IMR-90 (cell line): Measurements from ENCODE around the gene ZNF384. TPM values are rescaled to one million over a fixed set of nuclear protein-coding genes. Genes with fewer than 3 reads are reported as not detected.

Source experiments
- ATAC-seq: fragments of 200-7000 bp; cut with Tn5 transposase; 2 replicates; pipeline ENCODE4 v1.9.1; 2020; ENCODE audit warnings: low read depth, mild to moderate bottlenecking, moderate library complexity
- BruUV-seq: library from RNA; stranded (reverse); fragments of 400-500 nt; replicated peaks from 2 replicates; lab custom pipeline; 2021; lab: Mats Ljungman, UMichigan
- CTCF ChIA-PET: fragments of 300-600 bp; formaldehyde crosslinking; extraction: SDS; loops from one replicate; lab custom pipeline; 2021; ENCODE audit warnings: antibody characterized with exemption; lab: Yijun Ruan, JAX
- POLR2A ChIA-PET: fragments of 300-600 bp; sonication (Branson Sonifier 250); formaldehyde crosslinking; loops from one replicate; lab custom pipeline; 2022; ENCODE audit warnings: antibody characterized with exemption; ENCODE audit not compliant: unreplicated experiment; lab: Charles Lee
- DNase-seq: peaks from one replicate; pipeline ENCODE4 v3.0.0; 2013
- H2AFZ ChIP-seq: replicated peaks from 2 replicates; pipeline ENCODE3; 2013; ENCODE audit warnings: low read length, mild to moderate bottlenecking; ENCODE audit not compliant: poor library complexity
- H2AK5ac ChIP-seq: 2 replicates; pipeline ENCODE4 v1.6.1; 2013; ENCODE audit warnings: low read depth, low read length, inconsistent platforms
- H2AK9ac ChIP-seq: replicated peaks from 2 replicates; pipeline ENCODE3; 2013; ENCODE audit warnings: mild to moderate bottlenecking, low read depth, low read length, moderate library complexity; ENCODE audit not compliant: poor library complexity
- H2BK120ac ChIP-seq: 2 replicates; pipeline ENCODE4 v1.6.1; 2013; ENCODE audit warnings: low read depth, low read length, inconsistent platforms
- H2BK15ac ChIP-seq: 3 replicates; pipeline ENCODE4 v1.6.1; 2013; ENCODE audit warnings: low read depth, low read length, inconsistent platforms
- H2BK20ac ChIP-seq: 2 replicates; pipeline ENCODE4 v1.6.1; 2013; ENCODE audit warnings: low read depth, mild to moderate bottlenecking, inconsistent platforms, low read length, moderate library complexity
- H2BK5ac ChIP-seq: 2 replicates; pipeline ENCODE4 v1.6.1; 2013; ENCODE audit warnings: mild to moderate bottlenecking, low read depth, low read length, inconsistent platforms; ENCODE audit not compliant: poor library complexity, severe bottlenecking
- H3K14ac ChIP-seq: replicated peaks from 2 replicates; pipeline ENCODE4 v1.6.1; 2013; ENCODE audit warnings: low read depth, low read length, inconsistent platforms
- H3K18ac ChIP-seq: 2 replicates; pipeline ENCODE4 v1.6.1; 2013; ENCODE audit warnings: low read depth, low read length, control low read depth
- H3K23ac ChIP-seq: 2 replicates; pipeline ENCODE4 v1.6.1; 2013; ENCODE audit warnings: low read depth, low read length, inconsistent platforms
- H3K27ac ChIP-seq: 2 replicates; pipeline ENCODE4 v1.5.1; 2013; ENCODE audit warnings: mild to moderate bottlenecking, control low read depth, low read length; ENCODE audit not compliant: insufficient read depth
- H3K27me3 ChIP-seq: 2 replicates; pipeline ENCODE4 v1.6.1; 2013; ENCODE audit warnings: low read length; ENCODE audit not compliant: control insufficient read depth, insufficient read depth
- H3K36me3 ChIP-seq: 2 replicates; pipeline ENCODE4 v1.6.1; 2013; ENCODE audit warnings: low read length, mixed read lengths; ENCODE audit not compliant: control insufficient read depth, insufficient read depth
- H3K4ac ChIP-seq: 2 replicates; pipeline ENCODE4 v1.6.1; 2013; ENCODE audit warnings: low read depth, low read length, inconsistent platforms
- H3K4me1 ChIP-seq: 2 replicates; pipeline ENCODE4 v1.6.1; 2013; ENCODE audit warnings: low read length, mixed read lengths; ENCODE audit not compliant: control insufficient read depth, insufficient read depth
- H3K4me2 ChIP-seq: 2 replicates; pipeline ENCODE4 v1.6.1; 2013; ENCODE audit warnings: low read depth, mild to moderate bottlenecking, control low read depth, low read length, moderate library complexity
- H3K4me3 ChIP-seq: 2 replicates; pipeline ENCODE4 v1.5.1; 2013; ENCODE audit warnings: low read depth, mild to moderate bottlenecking, control low read depth, low read length, moderate library complexity; ENCODE audit not compliant: insufficient read depth
- H3K56ac ChIP-seq: 2 replicates; pipeline ENCODE4 v1.6.1; 2013; ENCODE audit warnings: low read length, inconsistent platforms; ENCODE audit not compliant: insufficient read depth; ENCODE audit errors: extremely low read depth
- H3K79me1 ChIP-seq, 2 experiments: 2 replicates each; pipeline ENCODE4 v1.6.1; 2013; ENCODE audit warnings: low read length in 2 of 2, inconsistent platforms in 1 of 2, low read depth in 1 of 2
- H3K9ac ChIP-seq: 2 replicates; pipeline ENCODE4 v1.6.1; 2013; ENCODE audit warnings: low read depth, low read length, control low read depth
- H3K9me1 ChIP-seq: 2 replicates; pipeline ENCODE4 v1.6.1; 2013; ENCODE audit warnings: low read length, inconsistent platforms; ENCODE audit not compliant: insufficient read depth
- H3K9me3 ChIP-seq: 2 replicates; pipeline ENCODE4 v1.6.1; 2013; ENCODE audit warnings: low read length; ENCODE audit not compliant: control insufficient read depth, insufficient read depth
- H4K20me1 ChIP-seq: 2 replicates; pipeline ENCODE4 v1.6.1; 2013; ENCODE audit warnings: low read length, inconsistent platforms; ENCODE audit not compliant: insufficient read depth
- H4K5ac ChIP-seq: 2 replicates; pipeline ENCODE4 v1.6.1; 2013; ENCODE audit warnings: mild to moderate bottlenecking, low read depth, low read length, control low read depth
- H4K8ac ChIP-seq, 2 experiments: 2 replicates each; pipeline ENCODE4 v1.6.1; 2013; ENCODE audit warnings: low read depth in 2 of 2, low read length in 2 of 2, control low read depth in 1 of 2, inconsistent platforms in 1 of 2
- H4K91ac ChIP-seq: 2 replicates; pipeline ENCODE4 v1.6.1; 2013; ENCODE audit warnings: low read depth, low read length, inconsistent platforms; ENCODE audit not compliant: insufficient read depth
- CHD1 ChIP-seq: IDR thresholded peaks from 2 replicates; pipeline ENCODE4 v1.6.1; 2012; ENCODE audit warnings: low read depth, low read length, improper control_type of control experiment
- POLR2A ChIP-seq: IDR thresholded peaks from 2 replicates; pipeline ENCODE4 v1.6.1; 2012; ENCODE audit warnings: mild to moderate bottlenecking, low read depth, low read length
- RAD21 ChIP-seq: IDR thresholded peaks from 2 replicates; pipeline ENCODE4 v1.6.1; 2012; ENCODE audit warnings: low read length, improper control_type of control experiment
- RCOR1 ChIP-seq: IDR thresholded peaks from 2 replicates; pipeline ENCODE4 v1.6.1; 2012; ENCODE audit warnings: mild to moderate bottlenecking, low read length, improper control_type of control experiment; ENCODE audit not compliant: insufficient replicate concordance
- WGBS, 2 experiments: methylation state at CpG; one replicate each; pipeline versions ENCODE4 v1.1.5 to v1.1.7; 2013; ENCODE audit warnings: missing lambda C conversion rate in 2 of 2; ENCODE audit not compliant: insufficient read length in 1 of 2; ENCODE audit errors: extremely low coverage in 2 of 2; 5-methylcytosine and 5-hydroxymethylcytosine counted together
- dilution Hi-C: fragments of 300-500 bp; cut with HindIII; formaldehyde crosslinking; loops from one replicate; pipeline ENCODE4 v1.14.3; 2018; ENCODE audit warnings: low sequenced_read_pairs; ENCODE audit not compliant: unreplicated experiment
- in situ Hi-C: fragments of 300-500 bp; cut with MboI; formaldehyde crosslinking; loops from 3 replicates; pipeline ENCODE4 v1.14.3; 2019; ENCODE audit warnings: low sequenced_read_pairs, inconsistent platforms, mixed read lengths
- intact Hi-C: fragments of 100-400 bp; cut with micrococcal nuclease; formaldehyde crosslinking; loops from 2 replicates; pipeline ENCODE4 v1.10.0; 2022
- polyA plus RNA-seq, 3 experiments: library from polyadenylated mRNA; depleted of rRNA; stranded (reverse); fragments of >200 nt; gene quantifications; 2 replicates each; pipeline ENCODE4 v1.2.3, GENCODE V29; 2012; ENCODE audit warnings: low replicate concordance in 1 of 3
- total RNA-seq: library from RNA; depleted of rRNA; stranded (reverse); fragments of >200 nt; gene quantifications from 2 replicates; pipeline ENCODE4 v1.2.3, GENCODE V29; 2012

ZNF384 gene
- total and polyA plus RNA-seq, 2 of the 4 experiments (the other 2 are of a cell fraction) = 16.3 to 55.6 TPM

DNA sequence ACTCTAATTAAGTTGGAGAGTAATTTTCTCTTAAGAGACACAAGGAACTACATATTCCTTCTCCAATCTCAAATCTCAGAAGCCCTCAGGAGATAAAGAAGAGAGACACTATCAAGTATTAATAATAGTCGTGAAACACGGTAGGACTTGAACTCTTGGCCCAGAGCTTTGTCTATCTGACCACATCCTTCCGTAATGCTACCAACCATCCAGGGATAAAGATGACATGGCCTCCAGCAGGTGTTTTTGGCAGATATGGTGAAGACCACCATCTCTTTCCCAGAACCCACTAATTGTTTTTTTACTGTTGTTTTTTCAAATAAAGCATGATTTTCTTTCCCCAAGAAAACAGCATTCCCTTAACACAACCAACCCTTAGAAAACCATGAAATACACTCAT lies 3.4 kb downstream of the ZNF384 start:
- CTCF ChIA-PET = interaction anchor here (0.6 to 0.8 kb wide), 2 partner anchors 21 to 237 kb away, joined by 3 read pairs; no protein-coding TSS in a partner anchor
- dilution Hi-C loops = no loop called here
- H3K4me2 ChIP-seq = no peak overlapping the region

More for the DNA sequence above, 3.4 kb downstream of the ZNF384 start:
- Histone ChIP-seq H3K9ac (no peak overlapping the region), H2BK15ac (no peak overlapping the region), H3K4ac (no peak overlapping the region), H2AK9ac (no peak overlapping the region), H3K36me3 (peaks cover 6% of the 10 kb centered on the region; the same call in 1 of the 2 replicates), H4K5ac (no peak overlapping the region), H2AFZ (no peak overlapping the region), H3K9me3 (no peaks in the 10 kb centered on the region), H2BK120ac (no peak overlapping the region), H3K27me3 (no peaks in the 10 kb centered on the region), H2AK5ac (no peak overlapping the region), H3K9me1 (no peaks in the 10 kb centered on the region), H3K18ac (no peak overlapping the region), H4K91ac (no peak overlapping the region), H3K23ac (no peak overlapping the region), H4K20me1 (peaks cover 29% of the 10 kb centered on the region; the same call in 1 of the 2 replicates), H3K4me1 (peaks cover 5% of the 10 kb centered on the region), H2BK5ac (no peak overlapping the region), H2BK20ac (no peak overlapping the region), H3K14ac (no peak overlapping the region), H3K4me3 (no peak overlapping the region), H3K79me1 (peaks cover 18 to 62% of the 10 kb centered on the region in 2 experiments), H3K27ac (no peak overlapping the region), H4K8ac (no peak overlapping the region), H3K56ac (no peak overlapping the region)
- no peak for ATAC-seq
- no peak for DNase-seq
- TF ChIP-seq RCOR1 (no peak), POLR2A (no peak), RAD21 (no peak), CHD1 (no peak)
- POLR2A ChIA-PET = no interaction called here
- intact Hi-C loops (loop anchor here (5.0 to 10.0 kb wide), 2 partner anchors 131 to 141 kb away; partner anchors contain the start of genes IFFO1 and P3H3), in situ Hi-C loops (loop anchor here (10.0 kb wide), 1 partner anchor 111 kb away; no protein-coding TSS in a partner anchor)
- BruUV-seq = no TSS peak
- WGBS, 2 experiments = no CpG with 5 or more reads among the region's 3 CpGs
